Endometrium (tissue), 2 donors: ENCODE measurements around the gene FSTL1.

Source experiments
- FAIRE-seq: peaks from 2 replicates; lab custom pipeline; 2012; peaks lifted over from hg19 to GRCh38; lab: Jason Lieb, UNC
- donor health status: control.
- donor health status: control.

Gene FSTL1

GRCh38 chr3:120352017-120352416 is 98.8 kb downstream of the FSTL1 start:
- FAIRE-seq = no peak

DNA sequence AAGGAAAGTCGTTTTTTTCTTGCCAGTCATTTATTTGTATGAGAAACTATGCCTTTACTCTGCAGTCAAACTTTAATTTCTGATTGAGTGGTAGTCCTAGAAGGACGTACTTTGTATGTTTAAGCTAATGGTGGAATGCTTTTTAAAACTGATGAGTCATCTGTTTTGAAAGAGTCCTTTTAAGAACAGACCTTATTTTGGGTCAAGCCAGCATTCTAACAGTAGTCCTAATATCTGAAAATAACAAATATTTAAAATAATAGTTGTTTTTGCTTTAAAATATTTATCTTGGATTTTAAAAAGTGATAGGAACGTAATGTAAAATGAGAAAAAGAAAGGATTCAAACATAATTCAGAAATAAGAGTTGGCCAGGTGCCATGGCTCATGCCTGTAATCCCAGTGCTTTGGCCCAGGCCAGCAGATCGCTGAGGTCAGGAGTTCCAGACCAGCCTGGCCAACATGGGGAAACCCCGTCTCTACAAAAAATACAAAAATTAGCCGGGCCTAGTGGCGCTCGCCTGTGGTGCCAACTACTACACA is 100.3 kb downstream of the FSTL1 start:
- peak; percentile 59 for FAIRE-seq

DNA sequence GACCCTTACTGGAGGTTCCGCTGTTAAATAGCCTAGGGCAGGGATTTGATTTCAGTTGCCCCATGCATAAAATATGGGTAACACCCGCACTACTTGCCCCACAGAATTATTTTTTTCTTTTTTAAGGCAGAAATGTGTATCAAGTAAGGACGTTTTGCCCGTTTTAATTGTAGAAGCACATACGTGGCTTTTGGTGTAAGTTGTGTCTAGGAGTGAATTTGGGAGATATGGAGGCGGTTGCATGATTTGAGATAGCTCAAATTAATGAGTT is 101.0 kb downstream of the FSTL1 start:
- FAIRE-seq = no peak

- no peak for FAIRE-seq
Measured at GRCh38 chr3:120348991-120349854, 101.6 kb downstream of the FSTL1 start, which contains the start of gene LRRC58. Gene LRRC58 (minus strand): TSS chr3:120349354. CDS start chr3:120349243, 111 bp downstream.

DNA sequence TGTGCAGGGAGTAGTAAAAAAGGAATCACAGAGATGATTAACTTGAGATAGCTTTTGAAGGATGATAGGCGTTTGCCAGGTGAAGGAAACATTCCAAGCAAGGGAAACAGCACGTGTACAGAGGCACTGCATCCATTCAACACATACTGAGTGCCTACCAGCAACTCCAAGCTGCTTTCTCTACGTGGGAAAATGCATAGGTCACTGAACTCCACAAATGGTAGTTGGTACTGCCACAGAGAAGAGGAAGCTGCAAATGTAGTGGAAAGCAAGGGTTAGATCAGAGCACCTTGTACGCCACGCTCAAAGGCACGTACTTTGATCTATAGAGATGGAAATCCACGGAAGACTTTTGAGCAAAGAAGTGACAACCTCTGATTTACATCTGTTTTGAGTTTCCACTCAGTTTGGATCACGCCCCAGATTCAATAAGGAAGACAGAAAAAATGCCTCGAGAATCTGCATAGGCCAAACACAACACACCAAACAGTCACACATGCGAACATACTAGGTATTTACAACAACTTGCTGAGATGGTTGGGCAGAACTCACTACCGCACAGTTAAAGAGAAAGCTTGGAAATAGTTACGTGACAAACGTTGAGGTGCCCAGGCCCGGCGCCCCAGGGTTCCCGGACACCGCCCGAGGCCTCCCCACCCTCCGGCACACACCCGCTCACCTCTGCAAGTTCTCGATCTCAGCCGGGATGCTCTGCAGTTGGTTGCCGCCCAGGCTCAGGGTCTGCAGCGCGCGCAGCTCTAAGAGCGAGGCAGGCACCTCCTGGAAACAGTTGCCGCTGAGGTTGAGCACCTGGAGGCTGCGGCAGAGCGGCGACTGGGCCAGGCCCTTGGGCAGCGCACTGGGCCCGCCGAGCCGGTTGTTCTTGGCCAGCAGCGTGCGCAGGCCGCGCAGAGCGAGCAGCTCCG is 102.5 kb downstream of the FSTL1 start:
- no peak for FAIRE-seq

- FAIRE-seq = no peak
Measured at GRCh38 chr3:120344349-120344748, 106.4 kb downstream of the FSTL1 start.
